ENCODE results near the gene SNX10. TPM values are rescaled to one million over a fixed set of nuclear protein-coding genes. Genes with fewer than 3 reads are reported as not detected.

The SNX10 gene
- total RNA-seq, 2 donors from 2014 or later: 13.2 to 19.3 TPM

DNA sequence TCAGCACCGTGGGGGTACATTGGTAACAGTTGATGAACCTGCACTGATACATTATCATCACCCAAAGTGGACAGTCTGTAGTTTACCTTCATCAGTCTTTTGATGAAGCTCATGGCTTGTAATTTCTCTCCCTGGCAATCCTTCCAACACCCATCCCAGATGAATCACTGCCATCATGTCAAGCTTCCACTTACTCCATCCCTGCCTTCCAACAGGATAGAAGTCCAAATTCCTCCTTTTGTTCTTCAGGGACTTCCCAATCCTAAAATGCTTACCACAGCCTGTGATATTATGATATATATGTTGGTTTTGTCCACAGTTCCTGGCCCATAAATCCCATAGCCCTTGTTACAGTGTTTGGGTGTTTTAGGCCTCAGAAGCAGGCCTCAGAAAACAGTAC is 16.1 kb downstream of the SNX10 start:
- no peak for DNase-seq
- Mint-ChIP-seq H3K36me3 (ENCODE audit: low read depth) (no peaks in the 10 kb centered on the region), H3K27me3 (ENCODE audit: insufficient read depth) (no peaks in the 10 kb centered on the region), H3K27ac (no peak overlapping the region), H3K4me3 (no peak overlapping the region), H3K4me1 (peaks cover 23% of the 10 kb centered on the region), H3K9me3 (no peaks in the 10 kb centered on the region)
- WGBS, 2 experiments (ENCODE audit: insufficient coverage in 1 of 2, insufficient read length in 1 of 2): 97 to 100% methylated on average over 1 of the region's 1 CpG
- H3K4me1 ChIP-seq (ENCODE audit: control insufficient read depth, insufficient read depth, low read length): peaks cover 3% of the 10 kb centered on the region
- no peaks in the 10 kb centered on the region for H3K9me3 ChIP-seq (ENCODE audit: control insufficient read depth, low read length)
- no peak for TF ChIP-seq CTCF (conservative IDR thresholded peaks at IDR 0.05)
- no peaks in the 10 kb centered on the region for H3K27me3 ChIP-seq (ENCODE audit: control insufficient read depth, insufficient read depth, low read length, poor library complexity, severe bottlenecking)
- H3K9ac ChIP-seq (ENCODE audit: extremely low read depth, low read length, poor library complexity, severe bottlenecking): no peak overlapping the region
- H3K36me3 ChIP-seq (ENCODE audit: control insufficient read depth, insufficient read depth, low read length): no peaks in the 10 kb centered on the region
- H3K4me3 ChIP-seq (ENCODE audit: low read length): no peak overlapping the region
- H3K27ac ChIP-seq (ENCODE audit: low read depth, low read length): no peak overlapping the region

DNA sequence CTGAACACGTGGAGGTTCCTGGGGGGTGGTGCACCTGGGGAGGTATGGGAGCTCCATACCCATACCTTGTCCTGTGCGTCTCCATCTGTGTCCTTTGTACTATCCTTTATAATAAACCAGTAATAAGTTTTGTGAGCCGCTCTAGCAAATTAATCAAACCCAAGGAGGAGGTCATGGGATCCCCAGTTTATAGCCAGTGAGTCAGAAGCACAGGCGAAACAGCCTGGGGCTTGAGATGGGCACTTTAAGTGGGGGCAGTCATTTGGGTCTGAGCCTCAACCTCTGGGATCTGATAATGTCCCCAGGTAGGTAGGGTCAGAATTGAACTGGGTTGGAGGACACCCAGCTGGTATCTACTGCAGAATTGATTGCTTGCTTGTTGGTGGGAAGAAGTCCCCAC is 16.9 kb downstream of the SNX10 start:
- Histone ChIP-seq H3K4me1 (ENCODE audit: control insufficient read depth, insufficient read depth, low read length) (no peaks in the 10 kb centered on the region), H3K27me3 (ENCODE audit: control insufficient read depth, insufficient read depth, low read length, poor library complexity, severe bottlenecking) (no peaks in the 10 kb centered on the region), H3K36me3 (ENCODE audit: control insufficient read depth, insufficient read depth, low read length) (no peaks in the 10 kb centered on the region), H3K27ac (ENCODE audit: low read depth, low read length) (no peak overlapping the region), H3K9ac (ENCODE audit: extremely low read depth, low read length, poor library complexity, severe bottlenecking) (no peak overlapping the region), H3K4me3 (ENCODE audit: low read length) (no peak overlapping the region), H3K9me3 (ENCODE audit: control insufficient read depth, low read length) (no peaks in the 10 kb centered on the region)
- Mint-ChIP-seq H3K4me1 (peaks cover 16% of the 10 kb centered on the region), H3K4me3 (no peak overlapping the region), H3K9me3 (no peaks in the 10 kb centered on the region), H3K27ac (no peak overlapping the region), H3K27me3 (ENCODE audit: insufficient read depth) (no peaks in the 10 kb centered on the region), H3K36me3 (ENCODE audit: low read depth) (no peaks in the 10 kb centered on the region)
- no peak for DNase-seq
- TF ChIP-seq CTCF (conservative IDR thresholded peaks at IDR 0.05): no peak
- WGBS, 2 experiments (ENCODE audit: insufficient coverage in 1 of 2, insufficient read length in 1 of 2): 82 to 100% methylated on average over 3 to 4 of the region's 4 CpGs

DNA sequence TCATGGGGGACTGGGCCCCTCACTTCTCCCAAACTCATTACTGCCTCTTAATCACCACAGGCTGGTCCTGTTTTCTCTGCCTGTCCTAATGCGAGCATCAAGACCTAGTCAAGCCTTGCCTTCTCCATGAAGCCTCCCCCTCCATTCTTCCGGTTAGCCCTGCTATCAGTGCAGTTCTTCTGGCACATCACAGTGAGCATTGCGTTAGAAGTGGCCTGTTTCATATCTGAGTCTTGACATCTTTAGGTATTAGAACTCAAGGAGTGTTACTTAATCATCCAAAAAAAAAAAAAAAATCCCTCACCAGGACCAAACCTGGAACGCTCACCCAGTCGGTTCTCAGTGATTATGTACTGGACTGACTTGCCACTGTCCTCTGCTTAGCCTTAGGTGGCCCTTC is 17.4 kb downstream of the SNX10 start:
- DNase-seq: no peak
- Histone ChIP-seq H3K4me1 (ENCODE audit: control insufficient read depth, insufficient read depth, low read length) (no peaks in the 10 kb centered on the region), H3K27me3 (ENCODE audit: control insufficient read depth, insufficient read depth, low read length, poor library complexity, severe bottlenecking) (no peaks in the 10 kb centered on the region), H3K9ac (ENCODE audit: extremely low read depth, low read length, poor library complexity, severe bottlenecking) (no peak overlapping the region), H3K4me3 (ENCODE audit: low read length) (no peak overlapping the region), H3K36me3 (ENCODE audit: control insufficient read depth, insufficient read depth, low read length) (no peaks in the 10 kb centered on the region), H3K27ac (ENCODE audit: low read depth, low read length) (no peak overlapping the region), H3K9me3 (ENCODE audit: control insufficient read depth, low read length) (no peaks in the 10 kb centered on the region)
- no peaks in the 10 kb centered on the region for H3K36me3 Mint-ChIP-seq (ENCODE audit: low read depth)
- no peak for TF ChIP-seq CTCF (conservative IDR thresholded peaks at IDR 0.05)
- H3K27me3 Mint-ChIP-seq (ENCODE audit: insufficient read depth): no peaks in the 10 kb centered on the region
- WGBS, 2 experiments (ENCODE audit: insufficient coverage in 1 of 2, insufficient read length in 1 of 2): 92 to 100% methylated on average over 2 to 5 of the region's 5 CpGs
- H3K4me3 Mint-ChIP-seq: no peak overlapping the region
- H3K4me1 Mint-ChIP-seq: peaks cover 14% of the 10 kb centered on the region
- no peak overlapping the region for H3K27ac Mint-ChIP-seq
- H3K9me3 Mint-ChIP-seq: no peaks in the 10 kb centered on the region
